Gastrocnemius medialis (tissue), 4 donors: ENCODE data around the gene PXT1. TPM values are rescaled to one million over a fixed set of nuclear protein-coding genes. Genes with fewer than 3 reads are reported as not detected.

Experiments
- ATAC-seq, 2 donors: fragments of 150-250 bp; one replicate each; pipeline ENCODE4 v1.9.1; 2016
- DNase-seq, 2 donors: peaks; one replicate each; pipeline ENCODE4 v3.0.0-alpha.2; 2019
- H3K27ac ChIP-seq, 4 donors: fragments of 200-600 bp; sonication (generic); 1 replicate in 1 of 4; 2 replicates in 3 of 4; pipeline ENCODE4 v1.5.1; 2016 to 2018; ENCODE audit warnings: mild to moderate bottlenecking in 2 of 4, moderate library complexity in 1 of 4
- H3K27me3 ChIP-seq, 3 donors: fragments of 200-600 bp; sonication (generic) in 2 of 3; 1 replicate in 1 of 3; 2 replicates in 2 of 3; pipeline versions ENCODE4 v1.5.1 to v1.6.0; 2016 to 2019; ENCODE audit warnings: mild to moderate bottlenecking in 1 of 3, moderate library complexity in 1 of 3
- H3K36me3 ChIP-seq, 2 donors: fragments of 200-600 bp; sonication (generic) in 1 of 2; one replicate each; pipeline ENCODE4 v1.5.1; 2017 to 2018
- H3K4me1 ChIP-seq, 2 donors: fragments of 200-600 bp; sonication (generic) in 1 of 2; one replicate each; pipeline ENCODE4 v1.5.1; 2016 to 2017; ENCODE audit warnings: mild to moderate bottlenecking in 2 of 2
- H3K4me3 ChIP-seq, 4 donors: fragments of 200-600 bp; sonication (generic) in 3 of 4; 1 replicate in 1 of 4; 2 replicates in 3 of 4; pipeline ENCODE4 v1.5.1; 2016 to 2019; ENCODE audit warnings: mild to moderate bottlenecking in 2 of 4
- H3K9me3 ChIP-seq, 3 donors: fragments of 200-600 bp; sonication (generic) in 2 of 3; 1 replicate in 1 of 3; 2 replicates in 2 of 3; pipeline ENCODE4 v1.5.1; 2016 to 2019
- CTCF ChIP-seq, 5 experiments: fragments of 450-650 bp in 3 of 5; fragments of 200-600 bp in 2 of 5; sonication (generic) in 2 of 5; IDR thresholded peaks in 4 of 5; conservative IDR thresholded peaks in 1 of 5; 1 replicate in 4 of 5; 2 replicates in 1 of 5; pipeline ENCODE4 v1.5.1; 2016 to 2019; ENCODE audit warnings: antibody characterized with exemption in 5 of 5, mild to moderate bottlenecking in 3 of 5, moderate library complexity in 3 of 5
- POLR2A ChIP-seq, 2 donors: fragments of 450-650 bp; IDR thresholded peaks; one replicate each; pipeline ENCODE4 v1.6.1; 2017; ENCODE audit warnings: antibody characterized with exemption in 2 of 2, mild to moderate bottlenecking in 2 of 2, moderate library complexity in 2 of 2
- in situ Hi-C, 4 donors: fragments of 200-750 bp; cut with MboI; loops; one replicate each; pipeline versions ENCODE4 v1.15.0 to v1.8.0; 2017; ENCODE audit warnings: low sequenced_read_pairs in 4 of 4
- intact Hi-C: fragments of 100-400 bp; cut with DNase I; formaldehyde crosslinking; loops from one replicate; pipeline ENCODE4 v1.15.1; 2023; ENCODE audit warnings: low total_unique reads
- total RNA-seq, 4 donors: library from RNA; depleted of rRNA; stranded (reverse); fragments of >200 nt; gene quantifications; one replicate each; pipeline versions ENCODE4 v1.1.0 to v1.2.3, GENCODE V29; 2016

Gene PXT1
- total RNA-seq, 4 donors from 2014 or later: not detected

- intact Hi-C loops: no loop called here
- ATAC-seq (peak in 1 of 2 donors; percentile 21), DNase-seq (no peak)
- Histone ChIP-seq H3K4me1 (no peaks in the 10 kb centered on the region), H3K9me3 (no peaks in the 10 kb centered on the region), H3K27ac (no peak overlapping the region), H3K36me3 (no peaks in the 10 kb centered on the region), H3K27me3 (peaks cover 0 to 7% (median 3%) of the 10 kb centered on the region in 3 donors), H3K4me3 (no peak overlapping the region)
- in situ Hi-C loops: loop anchor here in 1 of 4 donors (25.0 kb wide), 1 partner anchor 239 kb away; no protein-coding TSS in a partner anchor
- TF ChIP-seq POLR2A (IDR thresholded peaks at IDR 0.05): no peak
- no peak for TF ChIP-seq CTCF (IDR thresholded peaks at IDR 0.05 in 4 of 5, conservative IDR thresholded peaks at IDR 0.05 in 1 of 5)
These were observed 91.7 kb downstream of the PXT1 start for GRCh38 chr6:36350681-36351571.

- intact Hi-C loops: no loop called here
- Histone ChIP-seq H3K4me1 (no peaks in the 10 kb centered on the region), H3K27me3 (peaks cover 0 to 7% (median 3%) of the 10 kb centered on the region in 3 donors), H3K27ac (no peak overlapping the region), H3K36me3 (no peaks in the 10 kb centered on the region), H3K4me3 (no peak overlapping the region), H3K9me3 (no peaks in the 10 kb centered on the region)
- peak; percentile 50 to 53 for ATAC-seq
- in situ Hi-C loops: loop anchor here in 1 of 4 donors (25.0 kb wide), 1 partner anchor 238 kb away; no protein-coding TSS in a partner anchor
- TF ChIP-seq CTCF (IDR thresholded peaks at IDR 0.05 in 4 of 5, conservative IDR thresholded peaks at IDR 0.05 in 1 of 5) (no peak), POLR2A (IDR thresholded peaks at IDR 0.05) (no peak)
- no peak for DNase-seq
These were observed 92.6 kb downstream of the PXT1 start for GRCh38 chr6:36350082-36350481.

- intact Hi-C loops: no loop called here
- DNase-seq (no peak), ATAC-seq (no peak)
- in situ Hi-C loops: no loop called here
- H3K9me3 ChIP-seq: no peaks in the 10 kb centered on the region
- no peaks in the 10 kb centered on the region for H3K36me3 ChIP-seq
- no peak overlapping the region for H3K4me3 ChIP-seq
- no peak for TF ChIP-seq CTCF (IDR thresholded peaks at IDR 0.05 in 4 of 5, conservative IDR thresholded peaks at IDR 0.05 in 1 of 5)
- no peak for TF ChIP-seq POLR2A (IDR thresholded peaks at IDR 0.05)
- no peaks in the 10 kb centered on the region for H3K4me1 ChIP-seq
- no peak overlapping the region for H3K27ac ChIP-seq
- peaks cover 0 to 3% (median 2%) of the 10 kb centered on the region in 3 donors for H3K27me3 ChIP-seq
These were observed 93.4 kb downstream of the PXT1 start for GRCh38 chr6:36349240-36349639.

- intact Hi-C loops (no loop called here), in situ Hi-C loops (no loop called here)
- H3K9me3 ChIP-seq: no peaks in the 10 kb centered on the region
- no peak for DNase-seq
- no peaks in the 10 kb centered on the region for H3K36me3 ChIP-seq
- peaks cover 0 to 3% (median 0%) of the 10 kb centered on the region in 3 donors for H3K27me3 ChIP-seq
- H3K4me1 ChIP-seq: no peaks in the 10 kb centered on the region
- TF ChIP-seq POLR2A (IDR thresholded peaks at IDR 0.05): no peak
- no peak for TF ChIP-seq CTCF (IDR thresholded peaks at IDR 0.05 in 4 of 5, conservative IDR thresholded peaks at IDR 0.05 in 1 of 5)
- ATAC-seq: no peak
- H3K4me3 ChIP-seq: no peak overlapping the region
- H3K27ac ChIP-seq: no peak overlapping the region
These were observed 95.0 kb downstream of the PXT1 start for GRCh38 chr6:36347621-36348020.
